Measurements from ENCODE around the gene ASPSCR1. TPM values are rescaled to one million over a fixed set of nuclear protein-coding genes. Genes with fewer than 3 reads are reported as not detected.
"Not testable (repeated sequence)": the region's sequence is repeated elsewhere in the genome, so short reads cannot be mapped to it uniquely, and the experiment has no call there.

Gene ASPSCR1
- total RNA-seq, 3 donors from 2014 or later = 41.4 to 41.9 (median 41.6) TPM

- ATAC-seq (peak; percentile 45 to 63), DNase-seq (no peak)
- peaks cover 25% of the 10 kb centered on the region for H3K4me1 Mint-ChIP-seq (ENCODE audit: low read depth)
- H3K4me3 Mint-ChIP-seq = peak within 1 kb of the TSS; percentile 83
- peaks cover 8% of the 10 kb centered on the region for H3K36me3 Mint-ChIP-seq (ENCODE audit: insufficient read depth)
- H3K27me3 Mint-ChIP-seq (ENCODE audit: low read depth) = no peaks in the 10 kb centered on the region
- H3K9me3 Mint-ChIP-seq = no peaks in the 10 kb centered on the region
These were observed 54.0 kb downstream of the ASPSCR1 start, which contains the start of gene RAC3 for GRCh38 chr17:82031303-82031884. RAC3 (plus strand) TSS chr17:82031678; CDS start chr17:82031762, 84 bp downstream.

- ATAC-seq (peak; percentile 28 to 41), DNase-seq (no peak)
- H3K4me3 Mint-ChIP-seq = peak overlapping the region; percentile 21
- no peaks in the 10 kb centered on the region for H3K27me3 Mint-ChIP-seq (ENCODE audit: low read depth)
- peaks cover 24% of the 10 kb centered on the region for H3K4me1 Mint-ChIP-seq (ENCODE audit: low read depth)
- peaks cover 8% of the 10 kb centered on the region for H3K36me3 Mint-ChIP-seq (ENCODE audit: insufficient read depth)
- H3K9me3 Mint-ChIP-seq = no peaks in the 10 kb centered on the region
These were observed 54.6 kb downstream of the ASPSCR1 start for GRCh38 chr17:82031885-82032627.

- H3K9me3 Mint-ChIP-seq = no peaks in the 10 kb centered on the region
- DNase-seq (no peak), ATAC-seq (no peak)
- peaks cover 29% of the 10 kb centered on the region for H3K4me1 Mint-ChIP-seq (ENCODE audit: low read depth)
- no peak overlapping the region for H3K4me3 Mint-ChIP-seq
- peaks cover 8% of the 10 kb centered on the region for H3K36me3 Mint-ChIP-seq (ENCODE audit: insufficient read depth)
- no peaks in the 10 kb centered on the region for H3K27me3 Mint-ChIP-seq (ENCODE audit: low read depth)
These were observed 56.1 kb downstream of the ASPSCR1 start for GRCh38 chr17:82033359-82034085.

- peaks cover 8% of the 10 kb centered on the region for H3K36me3 Mint-ChIP-seq (ENCODE audit: insufficient read depth)
- H3K9me3 Mint-ChIP-seq = no peaks in the 10 kb centered on the region
- no peak for ATAC-seq
- peaks cover 29% of the 10 kb centered on the region for H3K4me1 Mint-ChIP-seq (ENCODE audit: low read depth)
- no peak for DNase-seq
- no peaks in the 10 kb centered on the region for H3K27me3 Mint-ChIP-seq (ENCODE audit: low read depth)
- no peak overlapping the region for H3K4me3 Mint-ChIP-seq
These were observed 57.1 kb downstream of the ASPSCR1 start for GRCh38 chr17:82034371-82035011.

- Mint-ChIP-seq H3K36me3 (ENCODE audit: insufficient read depth) (peaks cover 8% of the 10 kb centered on the region), H3K9me3 (no peaks in the 10 kb centered on the region), H3K27me3 (ENCODE audit: low read depth) (no peaks in the 10 kb centered on the region), H3K4me1 (ENCODE audit: low read depth) (peaks cover 24% of the 10 kb centered on the region), H3K4me3 (peak overlapping the region; percentile 46)
- ATAC-seq (no peak), DNase-seq (no peak)
These were observed 58.1 kb downstream of the ASPSCR1 start for GRCh38 chr17:82035488-82035887.

- Mint-ChIP-seq H3K27me3 (ENCODE audit: low read depth) (no peaks in the 10 kb centered on the region), H3K4me3 (peak overlapping the region; percentile 81), H3K4me1 (ENCODE audit: low read depth) (peaks cover 23% of the 10 kb centered on the region), H3K9me3 (no peaks in the 10 kb centered on the region), H3K36me3 (ENCODE audit: insufficient read depth) (peaks cover 8% of the 10 kb centered on the region)
- no peak for ATAC-seq
- DNase-seq = no peak
These were observed 58.7 kb downstream of the ASPSCR1 start for GRCh38 chr17:82035956-82036633.

GRCh38 chr17:82036634-82037091 is 59.2 kb downstream of the ASPSCR1 start:
- DNase-seq (no peak), ATAC-seq (peak in 1 of 2 donors; percentile 0)
- H3K4me1 Mint-ChIP-seq (ENCODE audit: low read depth) = peaks cover 23% of the 10 kb centered on the region
- H3K4me3 Mint-ChIP-seq = peak overlapping the region; percentile 81
- no peaks in the 10 kb centered on the region for H3K9me3 Mint-ChIP-seq
- H3K36me3 Mint-ChIP-seq (ENCODE audit: insufficient read depth) = peaks cover 8% of the 10 kb centered on the region
- no peaks in the 10 kb centered on the region for H3K27me3 Mint-ChIP-seq (ENCODE audit: low read depth)

GRCh38 chr17:82037092-82037888 is 59.9 kb downstream of the ASPSCR1 start, which contains the start of gene DCXR:
DCXR (minus strand) TSS chr17:82037697; CDS start chr17:82037682, 15 bp downstream.
- peaks cover 23% of the 10 kb centered on the region for H3K4me1 Mint-ChIP-seq (ENCODE audit: low read depth)
- peak; percentile 89 for DNase-seq
- H3K4me3 Mint-ChIP-seq = peak within 1 kb of the TSS; percentile 81
- peaks cover 8% of the 10 kb centered on the region for H3K36me3 Mint-ChIP-seq (ENCODE audit: insufficient read depth)
- no peaks in the 10 kb centered on the region for H3K27me3 Mint-ChIP-seq (ENCODE audit: low read depth)
- H3K9me3 Mint-ChIP-seq = no peaks in the 10 kb centered on the region
- peak; percentile 96 to 97 for ATAC-seq

GRCh38 chr17:82037889-82038195 is 60.4 kb downstream of the ASPSCR1 start:
- Mint-ChIP-seq H3K4me1 (ENCODE audit: low read depth) (peaks cover 22% of the 10 kb centered on the region), H3K27me3 (ENCODE audit: low read depth) (no peaks in the 10 kb centered on the region), H3K9me3 (no peaks in the 10 kb centered on the region), H3K36me3 (ENCODE audit: insufficient read depth) (peaks cover 8% of the 10 kb centered on the region), H3K4me3 (peak overlapping the region; percentile 81)
- ATAC-seq (no peak), DNase-seq (no peak)

GRCh38 chr17:82038796-82039409 is 61.5 kb downstream of the ASPSCR1 start:
- not testable (repeated sequence) for H3K36me3 Mint-ChIP-seq (ENCODE audit: insufficient read depth); H3K4me3 Mint-ChIP-seq
- H3K4me1 Mint-ChIP-seq (ENCODE audit: low read depth) = peaks cover 22% of the 10 kb centered on the region

GRCh38 chr17:82039695-82040299 is 62.4 kb downstream of the ASPSCR1 start:
- no peak overlapping the region for H3K4me3 Mint-ChIP-seq
- no peaks in the 10 kb centered on the region for H3K27me3 Mint-ChIP-seq (ENCODE audit: low read depth)
- H3K36me3 Mint-ChIP-seq (ENCODE audit: insufficient read depth) = peaks cover 8% of the 10 kb centered on the region
- no peak for ATAC-seq
- peaks cover 22% of the 10 kb centered on the region for H3K4me1 Mint-ChIP-seq (ENCODE audit: low read depth)
- DNase-seq = no peak
- H3K9me3 Mint-ChIP-seq = no peaks in the 10 kb centered on the region

More at GRCh38 chr17:82038796-82039409, 61.5 kb downstream of the ASPSCR1 start:
- not testable (repeated sequence) for H3K27me3 Mint-ChIP-seq (ENCODE audit: low read depth); ATAC-seq; DNase-seq; H3K9me3 Mint-ChIP-seq

- no peak for DNase-seq
- H3K4me1 Mint-ChIP-seq (ENCODE audit: low read depth) = peaks cover 10% of the 10 kb centered on the region
- H3K4me3 Mint-ChIP-seq = no peak overlapping the region
- no peaks in the 10 kb centered on the region for H3K27me3 Mint-ChIP-seq (ENCODE audit: low read depth)
- H3K36me3 Mint-ChIP-seq (ENCODE audit: insufficient read depth) = no peaks in the 10 kb centered on the region
- H3K9me3 Mint-ChIP-seq = no peaks in the 10 kb centered on the region
- no peak for ATAC-seq
These were observed 63.9 kb downstream of the ASPSCR1 start for GRCh38 chr17:82041144-82041814.

All from activated T-cell treated with anti-CD3 and anti-CD28 coated beads, Interleukin-2, amount 50 U/mL, for 4 hours (primary cell).